Gastrocnemius medialis (tissue), 4 donors: ENCODE data around the gene PGAP3.

Source experiments
- CTCF ChIP-seq, 5 experiments: fragments of 450-650 bp in 3 of 5; fragments of 200-600 bp in 2 of 5; sonication (generic) in 2 of 5; IDR thresholded peaks in 4 of 5; conservative IDR thresholded peaks in 1 of 5; 1 replicate in 4 of 5; 2 replicates in 1 of 5; pipeline ENCODE4 v1.5.1; 2016 to 2019; ENCODE audit warnings: antibody characterized with exemption in 5 of 5, mild to moderate bottlenecking in 3 of 5, moderate library complexity in 3 of 5
- POLR2A ChIP-seq, 2 donors: fragments of 450-650 bp; IDR thresholded peaks; one replicate each; pipeline ENCODE4 v1.6.1; 2017; ENCODE audit warnings: antibody characterized with exemption in 2 of 2, mild to moderate bottlenecking in 2 of 2, moderate library complexity in 2 of 2

DNA sequence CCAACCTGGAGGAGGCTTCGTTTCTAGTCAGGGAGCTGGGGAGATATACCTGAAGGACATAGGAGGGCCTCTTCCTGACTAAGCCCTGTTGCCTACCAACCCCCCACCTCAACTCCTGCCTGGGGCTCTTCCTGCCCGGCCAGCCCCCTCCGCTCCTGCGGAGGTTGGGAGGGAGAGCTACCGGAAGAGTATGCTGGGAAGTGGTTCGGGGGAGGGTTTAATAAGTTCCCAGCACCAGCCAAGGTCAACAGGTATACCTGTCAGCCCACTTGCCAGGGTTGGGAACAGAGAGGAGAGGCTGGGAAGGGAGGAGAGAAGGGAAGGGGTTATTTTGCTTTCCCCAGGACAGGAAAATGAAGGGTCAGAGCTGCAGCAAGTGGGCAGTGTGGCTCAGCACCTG, 56.5 kb downstream of the PGAP3 start:
- no peak for TF ChIP-seq CTCF (IDR thresholded peaks at IDR 0.05 in 4 of 5, conservative IDR thresholded peaks at IDR 0.05 in 1 of 5)
- TF ChIP-seq POLR2A (IDR thresholded peaks at IDR 0.05) = no peak
